ENCODE data around the gene USP3.

GRCh38 chr15:63565536-63566186 is 61.3 kb downstream of the USP3 start:
- TF ChIP-seq CTCF (conservative IDR thresholded peaks at IDR 0.05; ENCODE audit: low read depth, low read length) (no peak), POLR2A (IDR thresholded peaks at IDR 0.05; ENCODE audit: low read depth, low read length) (no peak), SMC3 (IDR thresholded peaks at IDR 0.05; ENCODE audit: low read depth, low read length) (no peak), CEBPB (IDR thresholded peaks at IDR 0.05; ENCODE audit: low read depth, low read length) (no peak), MAZ (IDR thresholded peaks at IDR 0.05; ENCODE audit: borderline replicate concordance, low read depth, low read length) (no peak), CHD1 (IDR thresholded peaks at IDR 0.05; ENCODE audit: low read depth, low read length) (no peak), ELK1 (IDR thresholded peaks at IDR 0.05; ENCODE audit: borderline replicate concordance, low read depth, low read length) (no peak), FOS (IDR thresholded peaks at IDR 0.05; ENCODE audit: low read depth, low read length) (no peak), MAFK (IDR thresholded peaks at IDR 0.05; ENCODE audit: low read depth, low read length) (no peak), RAD21 (IDR thresholded peaks at IDR 0.05; ENCODE audit: low read length) (no peak)
